Neural progenitor cell (in vitro differentiated cells): ENCODE results near the gene RGS6.

Source experiments
- CTCF ChIP-seq: fragments of 200-600 bp; sonication (generic); IDR thresholded peaks from 2 replicates; pipeline ENCODE4 v1.5.1; 2017; ENCODE audit warnings: antibody characterized with exemption, mild to moderate bottlenecking
- EZH2 ChIP-seq: fragments of 200-600 bp; sonication (generic); IDR thresholded peaks from 2 replicates; pipeline ENCODE4 v1.6.1; 2017; ENCODE audit warnings: antibody characterized with exemption, mild to moderate bottlenecking, moderate library complexity
- EZH2phosphoT487 ChIP-seq: fragments of 200-600 bp; sonication (generic); IDR thresholded peaks from 2 replicates; pipeline ENCODE4 v1.6.1; 2017; ENCODE audit warnings: antibody characterized with exemption

- TF ChIP-seq CTCF, result no peak
- no peak for TF ChIP-seq EZH2
- TF ChIP-seq EZH2phosphoT487, result no peak
Measured at GRCh38 chr14:72559669-72560255, 627.5 kb downstream of the RGS6 start.
